Heart left ventricle (tissue), 16 donors: ENCODE results near the gene TACR1. TPM values are rescaled to one million over a fixed set of nuclear protein-coding genes. Genes with fewer than 3 reads are reported as not detected.

Experiments used
- ATAC-seq, 4 donors: fragments of 200-7000 bp; cut with Tn5 transposase; one replicate each; pipeline ENCODE4 v1.9.1; 2020 to 2022; ENCODE audit warnings: moderate library complexity in 4 of 4, mild to moderate bottlenecking in 3 of 4, moderate number of reproducible peaks in 1 of 4
- DNase-seq, 5 donors: peaks; one replicate each; pipeline ENCODE4 v3.0.0-alpha.2; 2020
- H3K27ac ChIP-seq, 12 donors: fragments of 200-600 bp; sonication (generic) in 4 of 12; one replicate each; pipeline versions ENCODE4 v1.5.0 to v1.8.0; 2016 to 2022; ENCODE audit warnings: mild to moderate bottlenecking in 2 of 12
- H3K27me3 ChIP-seq, 9 donors: fragments of 200-600 bp; sonication (generic) in 2 of 9; one replicate each; pipeline versions ENCODE4 v1.5.1 to v1.8.0; 2016 to 2022; ENCODE audit warnings: mild to moderate bottlenecking in 3 of 9
- H3K36me3 ChIP-seq, 9 donors: fragments of 200-600 bp; sonication (generic) in 2 of 9; one replicate each; pipeline versions ENCODE4 v1.5.0 to v1.8.0; 2018 to 2022; ENCODE audit warnings: mild to moderate bottlenecking in 2 of 9
- H3K4me1 ChIP-seq, 12 donors: fragments of 200-600 bp; sonication (generic) in 4 of 12; one replicate each; pipeline versions ENCODE4 v1.5.0 to v1.8.0; 2016 to 2022; ENCODE audit warnings: mild to moderate bottlenecking in 3 of 12
- H3K4me3 ChIP-seq, 12 donors: fragments of 200-600 bp; sonication (generic) in 4 of 12; one replicate each; pipeline versions ENCODE4 v1.5.0 to v1.8.0; 2017 to 2022; ENCODE audit warnings: mild to moderate bottlenecking in 9 of 12, moderate library complexity in 4 of 12
- H3K9me3 ChIP-seq, 12 donors: fragments of 200-600 bp; sonication (generic) in 4 of 12; one replicate each; pipeline versions ENCODE4 v1.5.0 to v1.8.0; 2016 to 2022; ENCODE audit warnings: mild to moderate bottlenecking in 1 of 12
- CTCF ChIP-seq, 12 donors: fragments of 200-600 bp; sonication (generic) in 4 of 12; IDR thresholded peaks; one replicate each; pipeline versions ENCODE4 v1.5.0 to v1.8.0; 2018 to 2022; ENCODE audit warnings: antibody characterized with exemption in 12 of 12, mild to moderate bottlenecking in 5 of 12
- POLR2A ChIP-seq, 2 donors: fragments of 450-650 bp; IDR thresholded peaks; one replicate each; pipeline ENCODE4 v1.6.1; 2017; ENCODE audit warnings: antibody characterized with exemption in 2 of 2, mild to moderate bottlenecking in 2 of 2, moderate library complexity in 2 of 2
- WGBS, 4 donors: extraction: QIAGEN DNeasy Blood & Tissue Kit in 2 of 4; methylation state at CpG; one replicate each; pipeline versions ENCODE4 v1.1.5 to v1.1.7; 2013 to 2018; 5-methylcytosine and 5-hydroxymethylcytosine counted together
- intact Hi-C, 10 donors: fragments of 100-400 bp; cut with DNase I; formaldehyde crosslinking; loops; one replicate each; pipeline versions ENCODE4 v1.11.1 to v1.14.2; 2022
- polyA plus RNA-seq, 2 donors: library from polyadenylated mRNA; stranded (reverse); fragments of 200-250 nt; gene quantifications; one replicate each; pipeline ENCODE4 v1.2.3, GENCODE V29; 2013
- total RNA-seq, 9 donors: library from RNA; depleted of rRNA in 2 of 9; stranded (reverse); fragments of >200 nt in 2 of 9; fragmentation: NEBNext Ultra II Directional in 3 of 9; extraction: Animal tissue kit (Norgen Biotek cat#: 25700) in 3 of 9; gene quantifications; one replicate each; pipeline versions ENCODE4 v1.1.0 to v1.2.4, GENCODE V29; 2016 to 2023
- donor health status: ischemic (EF 13 %, LVEDD 7.1; RV severe dilation, severe dysfunction).
- donor health status: healthy with polysubstance abuse.
- donor health status: DM: no; HTN: yes; CAD: no.
- donor health status: DM: no; HTN: no; CAD: no.
- donor health status: ischemic (EF 25% LVEDD 6.9; RV normal size, moderate dysfunction).
- donor health status: ischemic (EF 25% LVEDD 5.7; RV mildly dilated, moderate dysfunction).
- donor health status: healthy.
- donor health status: DM: yes; HTN: yes; CAD: no.
- donor health status: ischemic (EF 35%, LVEDD 5.7; RV mildly dilated, moderate dysfunction).
- donor health status: nonischemic (EF 11% LVEDD 7.7; RV severe dilation, severe dysfunction).
- donor health status: DM: yes; HTN: yes; CAD: no.
- donor health status: PGD.
- donor health status: ischemic (EF 29% LVEDD 5.4; RV normal size, mild dysfunction).
- donor health status: nonischemic (EF 23%, LVEDD 6.1; RV moderate dilation, normal function).

TACR1 gene
- total and polyA plus RNA-seq, 11 donors, result 0.01 to 0.59 (median 0.35) TPM; not detected in 4

- no peak overlapping the region for H3K4me3 ChIP-seq
- DNase-seq (no peak), ATAC-seq (no peak)
- no peaks in the 10 kb centered on the region for H3K27me3 ChIP-seq
- peaks cover 0 to 32% (median 14%) of the 10 kb centered on the region in 12 donors for H3K4me1 ChIP-seq
- intact Hi-C loops, result no loop called here
- no peaks in the 10 kb centered on the region for H3K9me3 ChIP-seq
- 85 to 92% (median 90%) methylated on average over 5 of the region's 5 CpGs for WGBS, 4 donors
- no peak overlapping the region for H3K27ac ChIP-seq
- no peaks in the 10 kb centered on the region for H3K36me3 ChIP-seq
- TF ChIP-seq POLR2A (IDR thresholded peaks at IDR 0.05) (no peak), CTCF (IDR thresholded peaks at IDR 0.05) (no peak)
Measured at GRCh38 chr2:75031906-75032803, 167.2 kb downstream of the TACR1 start.

GRCh38 chr2:75031171-75031570 lies 168.1 kb downstream of the TACR1 start:
- H3K27ac ChIP-seq, result no peak overlapping the region
- no peak for DNase-seq
- TF ChIP-seq POLR2A (IDR thresholded peaks at IDR 0.05) (no peak), CTCF (IDR thresholded peaks at IDR 0.05) (no peak)
- intact Hi-C loops, result no loop called here
- peaks cover 0 to 31% (median 12%) of the 10 kb centered on the region in 12 donors for H3K4me1 ChIP-seq
- no peak overlapping the region for H3K4me3 ChIP-seq
- WGBS, 4 donors, result 88 to 99% (median 96%) methylated on average over 6 of the region's 6 CpGs
- H3K27me3 ChIP-seq, result no peaks in the 10 kb centered on the region
- no peaks in the 10 kb centered on the region for H3K36me3 ChIP-seq
- no peak for ATAC-seq
- H3K9me3 ChIP-seq, result no peaks in the 10 kb centered on the region

- TF ChIP-seq POLR2A (IDR thresholded peaks at IDR 0.05) (no peak), CTCF (IDR thresholded peaks at IDR 0.05) (no peak)
- Histone ChIP-seq H3K9me3 (no peaks in the 10 kb centered on the region), H3K4me1 (peaks cover 0 to 24% (median 7%) of the 10 kb centered on the region in 12 donors), H3K4me3 (no peak overlapping the region), H3K27me3 (no peaks in the 10 kb centered on the region), H3K36me3 (no peaks in the 10 kb centered on the region), H3K27ac (no peak overlapping the region)
- 92 to 95% (median 94%) methylated on average over 3 of the region's 3 CpGs for WGBS, 4 donors
- intact Hi-C loops, result no loop called here
- DNase-seq (no peak), ATAC-seq (no peak)
Measured at GRCh38 chr2:75030218-75031009, 168.9 kb downstream of the TACR1 start.

GRCh38 chr2:75027886-75028285 lies 171.4 kb downstream of the TACR1 start:
- no peak overlapping the region for H3K27ac ChIP-seq
- intact Hi-C loops, result no loop called here
- no peaks in the 10 kb centered on the region for H3K9me3 ChIP-seq
- no peak for ATAC-seq
- no peak overlapping the region for H3K4me3 ChIP-seq
- H3K27me3 ChIP-seq, result no peaks in the 10 kb centered on the region
- TF ChIP-seq POLR2A (IDR thresholded peaks at IDR 0.05), result no peak
- no peak for TF ChIP-seq CTCF (IDR thresholded peaks at IDR 0.05)
- peaks cover 0 to 6% (median 0%) of the 10 kb centered on the region in 12 donors for H3K4me1 ChIP-seq
- 94 to 100% (median 99%) methylated on average over 2 of the region's 2 CpGs for WGBS, 4 donors
- no peaks in the 10 kb centered on the region for H3K36me3 ChIP-seq
- no peak for DNase-seq
